Nephron (organoid): ENCODE results near the gene FOXE1.

Source experiments
- H3K27ac Mint-ChIP-seq, 3 experiments: 2 replicates each; pipeline ENCODE4 v1.8.0; 2020; ENCODE audit warnings: mixed read lengths in 3 of 3, mild to moderate bottlenecking in 2 of 3, moderate library complexity in 1 of 3
- H3K27me3 Mint-ChIP-seq: 2 replicates; pipeline ENCODE4 v1.8.0; 2021; ENCODE audit warnings: low read depth, mild to moderate bottlenecking, moderate library complexity, mixed read lengths
- H3K36me3 Mint-ChIP-seq: 2 replicates; pipeline ENCODE4 v1.8.0; 2020; ENCODE audit warnings: low read depth, mixed read lengths
- H3K4me1 Mint-ChIP-seq: 2 replicates; pipeline ENCODE4 v1.8.0; 2020; ENCODE audit warnings: mixed read lengths
- H3K4me3 Mint-ChIP-seq, 3 experiments: 2 replicates each; pipeline ENCODE4 v1.8.0; 2020; ENCODE audit warnings: mild to moderate bottlenecking in 3 of 3, mixed read lengths in 3 of 3, moderate library complexity in 2 of 3
- H3K9me3 Mint-ChIP-seq: 2 replicates; pipeline ENCODE4 v1.8.0; 2020; ENCODE audit warnings: mixed read lengths
- CTCF ChIP-seq, 3 experiments: fragments of 200-600 bp; sonication (generic); IDR thresholded peaks; one replicate each; pipeline ENCODE4 v1.5.0; 2021; ENCODE audit warnings: antibody characterized with exemption in 3 of 3; ENCODE audit not compliant: unreplicated experiment in 3 of 3

Gene FOXE1

GRCh38 chr9:97854696-97855485, 1.9 kb downstream of the FOXE1 start:
- no peak for TF ChIP-seq CTCF (IDR thresholded peaks at IDR 0.05; ENCODE audit: unreplicated experiment in 3 of 3)
- peaks cover 5% of the 10 kb centered on the region for H3K4me1 Mint-ChIP-seq
- H3K9me3 Mint-ChIP-seq, result no peaks in the 10 kb centered on the region
- H3K4me3 Mint-ChIP-seq, result peak overlapping the region in 2 of 3 experiments; percentile 28 to 57
- H3K27me3 Mint-ChIP-seq, result peaks cover 95% of the 10 kb centered on the region
- H3K27ac Mint-ChIP-seq, result no peak overlapping the region
- H3K36me3 Mint-ChIP-seq, result no peaks in the 10 kb centered on the region

DNA sequence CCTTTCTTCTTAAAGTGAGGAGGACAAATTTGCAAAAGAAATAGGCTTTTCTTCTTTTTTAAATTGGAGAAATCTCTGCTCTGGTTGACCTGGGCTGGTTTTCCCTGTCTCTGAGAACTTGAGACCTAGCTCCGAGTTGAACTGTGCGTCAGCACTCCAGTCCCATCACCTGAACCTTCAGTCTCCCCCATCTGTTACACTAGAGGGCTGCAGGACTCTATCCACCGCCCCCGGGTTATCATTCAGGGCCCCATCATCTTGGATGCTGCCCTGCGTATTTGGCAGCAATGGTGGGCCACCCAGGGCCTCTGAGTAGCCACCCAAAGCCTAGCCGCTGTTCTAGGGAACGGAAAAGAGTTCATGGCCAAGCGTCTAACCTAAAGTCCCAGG, 2.5 kb downstream of the FOXE1 start:
- Mint-ChIP-seq H3K9me3 (no peaks in the 10 kb centered on the region), H3K27me3 (peaks cover 95% of the 10 kb centered on the region), H3K4me3 (peak overlapping the region; percentile 38 to 57 (median 51)), H3K36me3 (no peaks in the 10 kb centered on the region), H3K27ac (no peak overlapping the region), H3K4me1 (peaks cover 5% of the 10 kb centered on the region)
- no peak for TF ChIP-seq CTCF (IDR thresholded peaks at IDR 0.05; ENCODE audit: unreplicated experiment in 3 of 3)

DNA sequence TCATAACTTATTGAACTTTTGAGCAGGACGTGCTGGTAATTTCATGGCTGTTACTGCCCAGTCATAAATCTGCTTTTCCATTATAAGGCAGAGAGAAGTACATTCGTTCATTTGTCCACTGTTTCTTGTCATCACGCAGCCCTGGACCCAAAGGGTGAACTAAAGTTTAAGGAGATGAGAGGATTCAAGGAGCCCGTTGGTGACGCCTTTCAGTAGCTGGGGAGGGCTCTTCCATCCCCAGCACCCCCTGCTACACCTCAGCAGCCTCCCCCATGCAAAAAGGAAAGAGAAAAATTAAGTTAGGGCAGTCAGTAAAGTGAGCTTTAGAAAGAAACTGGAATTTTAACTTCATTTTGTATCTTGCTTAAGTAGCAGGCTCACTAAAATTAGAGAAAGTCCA, 2.9 kb downstream of the FOXE1 start:
- Mint-ChIP-seq H3K4me1 (peaks cover 5% of the 10 kb centered on the region), H3K9me3 (no peaks in the 10 kb centered on the region), H3K36me3 (no peaks in the 10 kb centered on the region), H3K27me3 (peaks cover 95% of the 10 kb centered on the region), H3K4me3 (no peak overlapping the region), H3K27ac (no peak overlapping the region)
- no peak for TF ChIP-seq CTCF (IDR thresholded peaks at IDR 0.05; ENCODE audit: unreplicated experiment in 3 of 3)

DNA sequence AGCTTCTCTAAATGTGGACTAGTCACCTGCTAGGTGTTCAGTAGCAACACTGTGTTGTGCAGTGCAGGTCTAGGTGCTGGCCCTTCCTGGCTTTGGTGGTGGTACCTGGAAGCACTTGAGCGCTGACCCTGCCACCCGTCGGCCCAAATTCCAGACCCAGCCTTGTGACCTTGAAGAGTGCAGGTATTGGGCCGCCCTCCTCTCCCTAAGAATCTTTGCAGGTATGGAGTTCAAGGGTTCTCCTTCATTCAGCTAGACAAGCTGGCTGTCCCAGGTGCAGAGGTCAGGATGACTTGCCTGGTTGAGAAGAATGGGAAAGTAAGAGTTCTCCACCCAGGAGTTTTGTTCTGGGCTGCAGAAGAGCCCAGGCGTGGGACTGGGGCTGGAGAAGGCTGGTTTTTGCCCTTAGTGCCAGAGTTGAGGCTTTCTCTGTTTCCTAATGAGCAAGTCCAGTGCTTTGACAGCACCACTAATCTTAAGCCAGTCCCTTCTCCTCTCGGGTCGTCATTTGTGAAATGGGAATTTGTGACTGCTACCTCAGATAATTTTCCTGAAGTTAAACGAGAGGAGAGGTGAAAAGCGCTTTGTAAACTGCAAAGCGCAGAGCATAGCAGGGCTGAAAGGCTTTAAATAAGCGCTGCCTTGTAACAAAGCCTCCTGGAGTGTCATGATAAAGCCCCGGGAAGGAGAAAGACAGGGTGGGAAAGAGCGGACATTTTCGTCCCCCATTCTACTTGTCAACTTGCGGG, 4.0 kb downstream of the FOXE1 start:
- no peak overlapping the region for H3K27ac Mint-ChIP-seq
- H3K36me3 Mint-ChIP-seq, result no peaks in the 10 kb centered on the region
- H3K4me1 Mint-ChIP-seq, result peaks cover 5% of the 10 kb centered on the region
- peak overlapping the region in 2 of 3 experiments; percentile 22 to 47 for H3K4me3 Mint-ChIP-seq
- H3K27me3 Mint-ChIP-seq, result peaks cover 95% of the 10 kb centered on the region
- no peaks in the 10 kb centered on the region for H3K9me3 Mint-ChIP-seq
- TF ChIP-seq CTCF (IDR thresholded peaks at IDR 0.05; ENCODE audit: unreplicated experiment in 3 of 3), result no peak

- Mint-ChIP-seq H3K27me3 (peaks cover 95% of the 10 kb centered on the region), H3K27ac (no peak overlapping the region), H3K36me3 (no peaks in the 10 kb centered on the region), H3K9me3 (no peaks in the 10 kb centered on the region), H3K4me1 (peaks cover 5% of the 10 kb centered on the region), H3K4me3 (peak overlapping the region in 2 of 3 experiments; percentile 22 to 47)
- TF ChIP-seq CTCF (IDR thresholded peaks at IDR 0.05; ENCODE audit: unreplicated experiment in 3 of 3), result no peak
Measured at GRCh38 chr9:97857606-97858392, 4.8 kb downstream of the FOXE1 start.
